HG03175 (cell line): ENCODE results near the gene TMEM132E.

Experiments
- ATAC-seq: cut with Tn5 transposase; IDR thresholded peaks from one replicate; pipeline ENCODE4 v1.9.1; 2021; ENCODE audit warnings: mild to moderate bottlenecking, moderate library complexity; ENCODE audit not compliant: unreplicated experiment

TMEM132E gene

DNA sequence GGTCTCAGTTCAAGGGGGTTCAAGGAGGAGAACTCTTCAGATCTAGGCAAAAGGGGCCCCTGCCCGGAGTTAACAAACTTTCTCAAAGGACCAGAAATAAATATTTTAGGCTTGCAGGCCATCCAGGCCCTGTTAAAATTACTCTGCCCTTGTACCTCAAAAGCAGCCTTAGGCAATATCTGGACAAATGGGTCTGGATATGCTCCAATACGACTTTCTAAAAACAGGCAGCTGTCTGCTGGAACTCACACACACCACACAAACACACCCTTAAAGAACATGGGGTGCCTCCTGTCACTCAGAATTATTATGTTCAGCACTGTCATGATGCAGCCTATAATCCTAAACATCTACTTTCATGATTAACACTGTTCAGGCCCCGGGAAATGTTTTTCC lies 75.5 kb downstream of the TMEM132E start:
- ATAC-seq: no peak

DNA sequence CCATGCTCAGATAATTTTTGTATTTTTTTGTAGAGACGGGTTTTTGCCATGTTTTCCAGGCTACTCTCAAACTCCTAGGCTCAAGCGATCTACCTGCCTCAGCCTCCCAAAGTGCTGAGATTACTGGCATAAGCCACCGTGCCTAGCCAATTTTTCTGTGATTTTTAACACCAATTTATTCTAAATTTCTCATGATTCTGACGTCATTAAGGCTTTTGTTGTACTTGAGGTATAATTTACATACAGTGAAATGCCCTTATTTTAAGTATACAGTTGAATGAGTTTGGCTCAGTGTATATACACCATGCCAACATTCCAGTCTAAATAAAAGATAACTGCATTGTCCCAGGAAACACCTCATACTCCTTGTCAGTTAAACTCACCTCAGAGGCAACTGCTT lies 77.4 kb downstream of the TMEM132E start:
- no peak for ATAC-seq

DNA sequence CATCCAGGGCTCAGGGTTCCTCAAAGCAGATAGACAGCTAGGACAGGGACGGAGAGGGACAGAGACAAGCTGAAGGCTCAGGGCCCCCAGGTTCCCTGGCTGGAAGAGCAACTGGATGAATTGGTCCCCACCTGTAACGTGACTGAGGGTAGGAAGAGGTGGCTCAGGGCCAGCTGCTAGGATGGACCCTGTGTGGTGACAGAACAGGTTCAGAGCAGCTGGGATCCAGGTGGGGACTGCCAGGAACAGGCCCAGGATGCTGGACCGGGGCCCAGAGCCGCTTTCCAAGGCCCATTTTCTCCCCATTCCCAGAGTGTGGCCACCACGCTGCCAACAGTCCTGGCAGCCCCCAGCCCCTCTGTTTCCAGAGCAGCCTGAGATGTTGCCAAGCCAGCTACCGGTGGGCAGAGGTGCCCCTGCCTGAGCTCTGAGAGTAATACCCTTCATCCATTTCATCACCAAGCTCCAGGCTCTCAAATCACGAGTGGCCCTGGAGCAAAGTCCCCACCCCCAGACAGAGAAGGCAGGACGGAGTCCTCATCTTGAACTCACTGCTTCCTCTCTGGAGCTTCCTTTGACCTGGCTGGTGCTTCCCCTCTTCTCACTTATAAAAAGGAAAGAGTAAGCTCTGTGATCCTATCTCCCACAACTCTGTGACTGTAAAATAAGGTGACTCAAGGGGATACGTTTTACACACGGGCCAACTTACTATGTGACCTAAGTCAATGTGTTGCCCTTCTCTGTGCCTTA lies 79.6 kb downstream of the TMEM132E start:
- ATAC-seq: no peak

DNA sequence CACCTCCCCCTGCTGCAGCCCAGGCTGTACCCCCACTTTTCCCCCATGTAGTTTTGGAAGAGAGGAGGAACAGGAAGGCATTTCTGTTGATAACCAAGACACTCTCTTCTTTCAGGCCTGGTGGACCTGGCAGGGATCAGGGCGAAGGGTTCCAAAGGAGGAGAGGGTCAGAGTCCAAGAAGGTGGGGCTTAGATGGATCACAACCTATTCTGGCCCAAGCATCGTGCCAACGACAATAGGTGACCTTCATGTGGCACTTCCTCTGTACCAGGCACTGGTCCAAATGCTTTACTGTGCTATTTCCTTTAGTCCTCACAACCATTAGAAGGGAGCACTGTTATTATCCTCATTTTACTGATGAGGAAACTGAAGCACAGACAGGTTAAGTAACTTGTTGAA lies 84.3 kb downstream of the TMEM132E start:
- ATAC-seq: no peak

DNA sequence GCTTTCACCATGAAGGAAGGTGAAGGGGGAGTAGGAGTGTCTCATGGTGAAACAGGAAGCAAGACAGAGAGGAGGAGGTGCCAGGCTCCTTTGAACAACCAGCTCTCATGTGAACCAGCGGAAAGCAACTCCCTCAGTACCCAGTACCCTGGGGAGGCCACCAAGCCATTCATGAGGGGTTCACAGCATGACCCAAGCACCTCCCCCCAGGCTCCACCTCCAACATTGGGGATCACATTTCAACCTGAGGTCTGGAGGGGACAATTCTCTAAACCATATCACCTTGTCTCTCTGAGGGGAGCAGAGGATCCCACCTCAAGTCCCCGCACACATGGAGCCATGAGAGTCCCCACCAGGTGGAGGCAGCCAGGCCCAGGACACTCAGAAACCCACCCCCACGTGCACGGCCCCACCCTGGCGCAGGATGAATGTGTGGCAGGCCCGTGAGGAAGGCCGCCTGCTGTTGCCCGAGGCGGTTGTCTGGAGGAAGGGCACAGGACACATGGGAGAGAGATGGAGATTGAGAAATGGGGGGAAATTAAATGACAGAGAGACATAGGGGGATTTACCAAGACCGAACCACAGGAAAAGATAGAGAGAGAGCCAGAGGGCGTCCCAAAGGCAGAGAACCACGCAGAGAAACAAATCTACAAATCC lies 85.9 kb downstream of the TMEM132E start:
- no peak for ATAC-seq

DNA sequence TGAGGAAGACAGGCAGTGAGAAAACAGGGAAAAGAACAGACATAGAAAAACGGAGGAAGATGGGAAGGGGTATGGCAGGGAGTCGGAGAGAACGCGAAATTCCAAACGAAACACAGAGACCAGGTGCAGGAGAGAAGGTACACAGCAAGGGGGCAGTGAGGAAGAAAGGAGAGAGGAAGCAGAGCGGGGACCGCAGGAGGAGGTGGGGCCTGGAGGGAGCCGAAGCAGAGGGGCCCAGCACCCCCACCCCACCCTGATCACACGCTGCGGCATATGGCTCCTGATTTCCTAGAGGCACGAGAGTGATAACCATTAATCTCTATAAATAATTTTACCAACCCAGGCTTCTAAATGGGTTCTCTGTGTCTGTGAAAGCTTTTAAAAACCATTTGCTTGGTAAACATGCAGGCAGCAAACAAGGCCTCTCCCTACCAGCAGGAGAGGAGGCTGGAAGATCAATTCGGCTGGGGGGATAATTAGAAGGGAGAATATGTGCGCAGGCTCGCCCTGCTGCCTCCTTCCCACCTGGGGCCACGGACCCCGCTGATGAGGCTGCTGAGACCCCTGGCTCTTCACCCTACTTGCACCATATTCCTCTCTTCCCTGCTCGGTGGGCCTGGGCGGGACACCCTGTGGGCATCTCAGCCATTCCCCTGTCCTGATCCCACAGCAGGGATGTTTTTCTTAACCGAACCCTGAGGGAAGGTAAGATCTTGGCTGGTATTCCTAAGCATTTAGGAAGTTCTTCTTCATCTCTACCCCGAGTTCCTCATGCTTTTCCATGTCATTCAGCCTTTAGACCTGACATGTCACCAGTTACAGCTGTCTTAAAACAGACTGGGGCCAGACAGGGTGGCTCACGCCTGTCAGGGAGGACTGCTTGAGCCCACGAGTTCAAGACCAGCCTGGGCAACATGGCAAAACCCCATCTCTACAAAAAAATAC lies 86.7 kb downstream of the TMEM132E start:
- no peak for ATAC-seq

DNA sequence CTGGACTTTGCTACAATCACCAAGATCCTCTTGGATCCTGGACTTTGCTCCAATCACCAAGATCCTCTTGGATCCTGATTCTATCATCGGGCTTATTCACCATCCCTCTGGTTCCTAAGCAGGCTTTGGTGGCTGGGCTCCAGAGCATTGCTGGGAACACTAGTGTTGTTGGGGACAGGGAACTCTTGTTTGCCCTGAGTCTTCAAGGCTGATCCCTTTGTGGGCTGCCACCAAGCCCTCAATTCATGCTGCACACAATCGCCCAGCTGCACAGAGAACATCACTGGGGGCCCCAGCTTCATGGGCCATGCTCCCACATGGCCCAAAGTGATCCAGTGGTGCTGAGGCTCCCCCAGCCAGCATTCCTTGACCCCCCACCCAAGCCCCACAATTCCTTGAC lies 88.3 kb downstream of the TMEM132E start:
- ATAC-seq: no peak

DNA sequence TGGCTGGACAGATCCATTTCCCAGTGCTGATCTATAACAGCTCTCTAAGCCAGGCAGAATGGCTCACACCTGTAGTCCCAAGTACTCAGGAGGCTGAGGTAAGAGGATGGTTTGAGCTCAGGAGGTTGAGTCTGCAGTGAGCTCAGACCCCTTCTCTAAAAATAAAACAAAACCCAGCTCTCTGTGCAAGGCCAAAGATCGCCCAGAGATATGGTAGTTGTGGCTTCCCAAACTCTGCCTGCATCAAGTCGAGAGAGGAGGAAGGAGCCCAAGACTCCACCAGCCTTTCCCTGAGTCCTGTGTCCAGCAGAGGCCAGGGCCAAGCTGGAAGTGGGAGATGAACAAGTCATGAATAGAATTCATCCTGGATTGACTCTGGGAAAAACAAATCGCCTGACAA lies 88.8 kb downstream of the TMEM132E start:
- no peak for ATAC-seq

DNA sequence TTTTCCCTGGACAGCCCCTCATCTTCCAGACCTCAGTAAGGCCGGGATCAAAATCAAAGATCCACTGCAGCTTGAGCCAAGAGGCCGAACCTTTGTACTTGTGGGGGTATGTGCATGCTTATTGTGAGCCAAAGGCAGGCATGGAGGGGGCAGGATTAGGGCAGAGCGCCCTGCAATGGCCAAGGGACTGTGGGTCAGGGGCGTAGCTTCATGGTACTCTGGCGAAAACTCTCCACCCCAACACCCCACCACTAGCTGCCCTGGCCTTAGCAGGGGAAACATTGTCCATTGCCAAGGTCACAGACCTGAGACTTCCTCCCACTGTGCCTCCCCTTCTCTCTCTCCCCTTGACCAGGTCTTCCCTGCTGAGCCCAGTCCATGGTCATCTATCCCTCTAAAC lies 90.1 kb downstream of the TMEM132E start:
- no peak for ATAC-seq

DNA sequence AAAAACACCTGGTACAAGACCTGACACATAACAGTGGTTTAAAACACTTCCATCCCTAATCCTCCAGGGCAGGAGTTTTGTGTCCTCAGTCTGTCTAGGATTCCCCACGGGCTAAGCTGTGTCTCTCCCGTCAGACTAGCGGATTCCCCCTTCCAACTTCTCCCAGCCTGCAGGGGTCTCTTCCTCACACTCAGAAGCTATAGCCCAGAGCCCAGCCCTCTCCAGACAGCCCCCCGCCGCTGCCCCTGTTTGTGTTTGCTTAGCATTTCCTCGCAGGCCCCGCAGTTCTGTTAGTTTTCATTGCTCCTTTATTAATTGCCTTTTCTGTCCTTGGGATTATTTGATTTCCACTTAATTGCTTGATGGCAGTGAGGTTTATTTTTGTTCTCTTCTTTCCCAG lies 91.2 kb downstream of the TMEM132E start:
- no peak for ATAC-seq

DNA sequence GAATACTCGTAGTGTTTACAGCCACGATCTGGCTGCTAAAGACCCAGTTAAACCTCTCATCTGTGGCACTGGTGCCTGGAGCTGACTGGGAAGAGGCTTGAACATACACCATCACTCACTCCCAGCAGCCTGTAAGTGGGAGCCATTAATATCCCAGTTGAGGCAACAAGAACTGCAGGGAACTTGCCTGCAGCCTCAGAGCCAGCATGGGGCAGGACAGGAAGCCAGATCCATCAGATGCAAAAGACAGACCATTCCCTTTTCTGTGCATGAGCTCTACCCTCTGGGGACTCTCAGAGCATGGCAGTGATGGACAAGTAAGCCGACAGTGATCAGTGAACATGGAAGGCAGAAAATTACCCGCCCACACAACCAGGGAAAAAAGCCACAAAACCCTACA lies 91.8 kb downstream of the TMEM132E start:
- ATAC-seq: no peak

DNA sequence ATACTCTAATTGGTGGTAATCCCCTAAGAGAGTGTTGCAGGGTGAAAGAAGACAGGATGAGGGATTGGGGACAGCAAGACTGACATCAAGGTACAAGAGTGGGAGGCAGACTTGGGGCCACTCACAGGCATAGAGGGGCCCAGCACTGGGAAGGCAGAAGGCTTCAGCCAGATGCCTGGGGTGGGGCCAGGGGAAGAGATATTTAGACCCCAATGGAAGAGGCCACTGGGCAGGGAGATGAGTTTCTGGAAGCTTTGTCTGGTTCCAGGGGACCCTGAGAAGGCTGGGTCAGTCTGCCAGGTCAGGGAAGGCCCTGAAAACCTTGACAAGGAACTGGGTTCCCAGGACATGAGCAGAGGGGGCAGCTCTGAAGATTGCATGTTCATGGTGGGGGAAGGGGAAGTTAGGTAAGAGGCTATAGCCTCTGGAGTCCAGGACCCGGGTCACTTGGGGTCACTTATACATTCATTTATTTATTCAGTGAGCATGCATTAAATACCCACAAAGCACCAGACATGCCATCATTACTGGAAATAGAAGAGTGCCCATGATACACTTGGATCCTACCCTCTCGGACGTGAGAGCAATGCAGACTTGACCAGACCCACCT lies 92.9 kb downstream of the TMEM132E start:
- no peak for ATAC-seq

DNA sequence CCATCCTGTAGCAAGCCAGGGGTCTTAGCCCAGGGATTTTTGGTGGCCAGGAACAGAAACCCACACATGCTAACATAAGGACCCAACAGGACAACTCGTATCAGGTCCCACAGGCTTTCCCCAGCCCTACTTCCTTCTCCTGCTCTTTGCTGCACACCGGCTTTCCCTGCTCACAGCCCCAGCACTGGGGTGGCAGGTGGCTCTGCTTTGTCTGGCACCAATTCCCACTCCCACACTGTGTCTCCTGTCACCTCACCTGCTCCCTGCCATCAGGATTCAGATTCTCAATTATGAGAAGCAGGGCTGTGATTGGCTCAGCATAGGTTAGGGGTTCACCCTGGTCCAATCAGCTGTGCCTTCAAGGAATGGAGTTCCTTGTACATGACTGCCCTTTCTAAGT lies 94.1 kb downstream of the TMEM132E start:
- ATAC-seq: no peak

DNA sequence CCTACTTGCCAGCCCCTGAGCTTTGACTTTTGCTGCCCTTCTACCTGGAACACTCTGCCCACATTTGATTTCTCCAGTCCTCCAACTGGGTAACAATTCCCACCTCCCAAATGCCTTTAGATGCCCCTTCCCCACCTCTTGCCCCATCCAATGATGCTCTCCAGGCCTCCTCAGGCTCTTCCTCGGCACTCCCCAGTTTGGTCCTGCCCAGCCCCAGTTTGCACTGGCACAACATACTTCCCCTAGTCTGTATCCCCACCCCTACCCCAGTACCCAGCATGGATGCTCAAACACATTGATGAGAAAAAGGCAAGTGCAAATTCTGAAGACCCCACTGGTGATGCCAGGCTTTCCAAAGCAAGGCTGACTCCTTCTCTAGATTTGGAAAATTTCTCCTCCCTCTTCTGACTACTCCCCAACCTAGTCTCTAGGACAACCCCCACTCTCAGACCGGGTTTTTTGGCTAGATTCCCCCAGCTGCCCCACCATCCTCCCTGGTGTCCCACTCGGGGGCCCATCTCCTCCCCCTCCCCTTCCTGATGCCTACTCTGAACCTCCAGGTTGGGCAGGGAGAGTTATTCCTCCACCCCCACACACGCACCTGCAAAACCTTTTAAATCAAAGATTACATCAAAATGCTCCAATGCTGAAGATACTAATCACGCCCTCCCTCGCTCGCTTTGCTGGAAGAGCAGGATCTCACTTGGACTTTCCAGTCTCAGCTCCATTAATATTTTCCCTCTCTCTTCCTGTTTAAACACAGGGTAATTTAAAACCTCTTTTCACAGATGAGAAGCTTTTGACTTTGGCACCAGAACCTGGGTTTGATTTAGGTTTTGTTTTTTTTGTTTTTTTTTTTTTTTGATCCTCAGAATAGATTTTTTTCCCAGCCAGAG lies 94.9 kb downstream of the TMEM132E start:
- no peak for ATAC-seq

DNA sequence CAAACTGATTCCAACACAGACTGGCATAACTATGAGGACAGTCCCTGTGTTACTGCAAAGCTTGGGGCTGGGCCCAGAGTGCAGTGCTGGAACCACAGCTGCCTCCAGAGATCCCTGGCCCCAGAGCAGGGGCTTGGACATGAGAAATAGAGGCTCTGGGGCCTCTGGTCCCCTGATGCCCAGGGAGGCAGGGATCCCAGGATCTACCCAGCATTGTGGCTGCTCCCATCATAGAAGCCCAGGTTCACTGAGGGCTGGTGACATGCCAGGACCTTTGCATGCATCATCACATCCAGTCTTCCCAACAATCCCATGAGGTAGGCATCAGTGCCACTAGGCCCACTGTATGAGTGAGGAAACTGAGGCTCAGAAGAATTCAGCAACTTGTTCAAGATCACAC lies 95.8 kb downstream of the TMEM132E start:
- ATAC-seq: no peak

DNA sequence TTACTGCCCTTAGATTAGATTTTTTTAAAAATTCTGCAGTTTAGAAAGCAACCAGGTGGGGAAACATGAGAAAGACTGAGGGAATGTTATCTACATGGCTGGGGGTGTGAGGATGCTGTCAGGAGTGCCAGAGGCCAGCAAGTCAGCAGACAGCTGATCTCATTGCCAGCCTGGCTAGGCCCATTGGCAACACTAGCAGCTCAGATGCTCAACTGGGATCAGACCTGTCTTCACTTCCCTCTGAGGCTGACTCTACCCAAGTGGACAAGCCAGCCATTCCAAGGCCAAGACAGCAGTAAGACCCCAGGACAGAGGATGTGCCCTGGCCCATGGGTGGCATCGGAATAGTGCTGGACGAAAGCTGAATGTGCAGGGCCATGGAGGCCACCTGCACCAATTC lies 96.2 kb downstream of the TMEM132E start:
- no peak for ATAC-seq

DNA sequence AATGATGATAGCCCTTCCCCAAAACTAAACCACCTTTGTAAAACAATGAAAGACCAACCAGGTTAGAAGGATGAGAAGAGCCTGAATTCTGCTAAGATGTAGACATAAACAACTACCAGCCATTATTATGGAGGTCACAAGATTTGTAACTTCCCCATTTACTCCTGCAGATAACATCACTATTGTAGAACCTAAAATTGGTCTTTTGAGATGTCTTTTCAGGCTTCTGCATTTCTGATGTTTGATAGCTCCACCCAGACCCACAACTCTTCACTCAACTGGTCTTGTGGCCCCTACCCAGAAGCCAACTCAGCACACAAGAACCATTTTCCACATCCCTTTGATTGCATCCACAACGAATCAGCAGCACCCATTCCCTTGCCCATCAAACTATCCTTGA lies 100.8 kb downstream of the TMEM132E start:
- ATAC-seq: no peak

DNA sequence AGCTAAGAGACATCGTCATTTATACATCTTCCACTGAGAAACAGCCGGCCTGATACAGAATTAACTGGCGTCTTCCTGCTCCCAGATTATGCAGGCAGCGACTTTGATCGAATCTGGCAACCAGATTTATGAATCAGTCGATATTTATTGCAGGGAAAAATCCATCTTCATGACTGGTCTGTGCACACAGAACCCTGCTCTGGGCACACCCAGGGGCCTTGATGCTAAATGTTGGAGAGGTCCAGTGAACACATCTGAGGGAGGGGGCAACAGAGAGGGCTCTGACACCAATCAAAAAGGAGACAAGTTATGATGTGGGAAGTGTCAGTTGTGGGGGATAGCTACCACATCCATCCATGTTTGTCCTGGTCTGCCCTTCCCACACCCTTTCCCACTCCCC lies 102.9 kb downstream of the TMEM132E start:
- no peak for ATAC-seq

DNA sequence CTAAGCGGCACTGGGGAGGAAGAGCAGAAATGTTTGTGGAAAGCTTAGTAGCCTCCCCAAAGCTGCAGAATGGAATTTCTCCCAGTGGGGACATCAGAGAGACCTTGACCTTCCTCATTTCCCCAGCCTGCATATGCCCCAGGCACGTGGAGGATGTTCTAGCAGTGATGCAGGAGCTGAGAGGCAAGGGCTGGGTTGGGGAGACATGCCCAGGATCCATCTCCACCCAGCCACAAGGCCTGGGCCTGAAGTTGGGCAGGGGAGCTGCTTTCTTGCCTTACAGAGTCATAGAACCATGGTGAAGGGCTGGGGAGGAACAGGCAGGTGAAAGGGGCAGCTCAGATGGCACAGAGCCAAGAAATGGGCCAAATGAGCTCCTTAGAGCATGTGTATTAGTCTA lies 104.0 kb downstream of the TMEM132E start:
- ATAC-seq: no peak
